Stimulated activated naive CD8-positive, alpha-beta T cell treated with anti-CD3 and anti-CD28 coated beads, Interleukin-15, Interleukin-2, amounts not matched to agents 100 ng/mL and 50 ng/mL, for 24 hours (primary cell): Measurements from ENCODE around the gene TAOK3.
"Not testable (repeated sequence)": the region's sequence is repeated elsewhere in the genome, so short reads cannot be mapped to it uniquely, and the experiment has no call there.

ENCODE experiments used
- H3K27ac Mint-ChIP-seq: one replicate; pipeline ENCODE4 v1.8.0; 2021; ENCODE audit warnings: mild to moderate bottlenecking, mixed read lengths
- H3K27me3 Mint-ChIP-seq: one replicate; pipeline ENCODE4 v1.8.0; 2021; ENCODE audit warnings: mixed read lengths
- H3K36me3 Mint-ChIP-seq: one replicate; pipeline ENCODE4 v1.8.0; 2021; ENCODE audit warnings: low read depth, mixed read lengths
- H3K4me1 Mint-ChIP-seq: one replicate; pipeline ENCODE4 v1.8.0; 2021; ENCODE audit warnings: low read depth, mixed read lengths
- H3K4me3 Mint-ChIP-seq: one replicate; pipeline ENCODE4 v1.8.0; 2021; ENCODE audit warnings: mild to moderate bottlenecking, mixed read lengths
- H3K9me3 Mint-ChIP-seq: one replicate; pipeline ENCODE4 v1.8.0; 2021; ENCODE audit warnings: mixed read lengths

TAOK3 gene

DNA sequence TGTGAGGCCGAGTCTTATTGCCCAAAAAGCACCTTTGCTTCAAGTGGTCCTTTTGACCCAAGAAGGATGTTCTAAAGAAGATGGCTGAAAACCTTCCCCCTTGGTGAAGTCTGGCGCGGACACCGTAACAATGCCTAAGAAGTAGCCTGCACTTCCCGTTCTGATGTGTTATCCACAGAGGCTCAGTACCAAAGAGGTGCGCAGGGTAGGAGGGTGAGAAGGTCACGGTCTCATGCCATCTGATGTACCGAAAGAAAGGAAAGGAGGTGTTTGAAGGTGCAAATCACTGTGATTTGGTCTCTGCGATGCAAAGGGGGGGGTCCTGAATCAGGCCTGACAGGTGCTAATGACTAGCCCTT, 226.9 kb downstream of the TAOK3 start:
- no peaks in the 10 kb centered on the region for H3K9me3 Mint-ChIP-seq
- peaks cover 61% of the 10 kb centered on the region for H3K36me3 Mint-ChIP-seq
- H3K4me1 Mint-ChIP-seq: peaks cover 13% of the 10 kb centered on the region
- no peak overlapping the region for H3K4me3 Mint-ChIP-seq
- no peaks in the 10 kb centered on the region for H3K27me3 Mint-ChIP-seq
- no peak overlapping the region for H3K27ac Mint-ChIP-seq

DNA sequence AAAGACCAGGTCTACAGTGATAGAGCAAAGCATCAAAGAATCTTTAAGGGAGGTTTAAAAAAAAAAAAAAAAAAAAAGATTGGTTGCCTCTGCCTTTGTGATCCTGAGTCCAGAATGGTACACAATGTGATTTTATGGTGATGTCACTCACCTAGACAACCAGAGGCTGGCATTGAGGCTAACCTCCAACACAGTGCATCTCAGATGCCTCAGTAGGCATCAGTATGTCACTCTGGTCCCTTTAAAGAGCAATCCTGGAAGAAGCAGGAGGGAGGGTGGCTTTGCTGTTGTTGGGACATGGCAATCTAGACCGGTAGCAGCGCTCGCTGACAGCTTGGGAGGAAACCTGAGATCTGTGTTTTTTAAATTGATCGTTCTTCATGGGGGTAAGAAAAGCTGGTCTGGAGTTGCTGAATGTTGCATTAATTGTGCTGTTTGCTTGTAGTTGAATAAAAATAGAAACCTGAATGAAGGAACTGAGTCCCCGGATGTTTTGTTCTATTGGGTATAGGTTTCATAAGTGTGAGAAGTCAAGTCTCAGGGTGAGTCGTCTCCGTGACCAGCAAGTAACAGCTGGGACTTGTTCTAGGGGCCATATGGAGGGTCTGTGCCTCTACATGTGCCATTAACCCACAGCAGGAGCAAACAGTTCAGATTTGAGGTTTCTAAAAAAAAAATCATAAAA, 227.5 kb downstream of the TAOK3 start:
- Mint-ChIP-seq H3K36me3 (peaks cover 63% of the 10 kb centered on the region), H3K9me3 (no peaks in the 10 kb centered on the region)

DNA sequence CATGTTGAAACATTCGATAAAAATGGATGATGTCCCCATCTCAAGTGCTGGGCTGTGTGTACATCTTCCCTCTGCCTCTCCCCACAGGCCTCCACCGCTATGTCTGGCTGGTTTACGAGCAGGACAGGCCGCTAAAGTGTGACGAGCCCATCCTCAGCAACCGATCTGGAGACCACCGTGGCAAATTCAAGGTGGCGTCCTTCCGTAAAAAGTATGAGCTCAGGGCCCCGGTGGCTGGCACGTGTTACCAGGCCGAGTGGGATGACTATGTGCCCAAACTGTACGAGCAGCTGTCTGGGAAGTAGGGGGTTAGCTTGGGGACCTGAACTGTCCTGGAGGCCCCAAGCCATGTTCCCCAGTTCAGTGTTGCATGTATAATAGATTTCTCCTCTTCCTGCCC, 228.2 kb downstream of the TAOK3 start:
- H3K4me3 Mint-ChIP-seq: no peak overlapping the region
- H3K27ac Mint-ChIP-seq: no peak overlapping the region
- H3K27me3 Mint-ChIP-seq: no peaks in the 10 kb centered on the region
- peaks cover 25% of the 10 kb centered on the region for H3K4me1 Mint-ChIP-seq
- H3K36me3 Mint-ChIP-seq: peaks cover 66% of the 10 kb centered on the region
- no peaks in the 10 kb centered on the region for H3K9me3 Mint-ChIP-seq

More for the DNA sequence above, 227.5 kb downstream of the TAOK3 start:
- Mint-ChIP-seq H3K4me3 (no peak overlapping the region), H3K27ac (peak overlapping the region; percentile 7), H3K4me1 (peaks cover 19% of the 10 kb centered on the region), H3K27me3 (no peaks in the 10 kb centered on the region)

DNA sequence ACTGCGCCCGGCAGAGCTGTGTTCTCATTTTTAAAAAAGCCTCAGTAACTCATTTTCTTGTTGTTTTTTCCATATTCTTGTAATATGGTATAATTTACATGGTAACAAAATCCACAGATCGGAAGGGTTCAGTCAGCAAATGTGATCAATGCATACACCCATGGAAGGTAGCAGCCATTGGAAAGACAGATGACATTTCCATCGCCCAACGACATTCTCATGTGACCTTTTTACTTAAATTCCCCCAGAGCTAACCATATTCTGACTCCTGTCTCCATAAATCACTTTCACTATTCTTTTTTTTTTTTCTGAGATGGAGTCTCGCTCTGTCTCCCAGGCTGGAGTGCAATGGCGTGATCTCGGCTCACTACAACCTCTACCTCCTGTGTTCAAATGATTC, 231.9 kb downstream of the TAOK3 start:
- Mint-ChIP-seq H3K4me1 (peaks cover 51% of the 10 kb centered on the region), H3K27ac (peak overlapping the region; percentile 49), H3K36me3 (peaks cover 66% of the 10 kb centered on the region), H3K4me3 (no peak overlapping the region), H3K27me3 (no peaks in the 10 kb centered on the region), H3K9me3 (no peaks in the 10 kb centered on the region)

DNA sequence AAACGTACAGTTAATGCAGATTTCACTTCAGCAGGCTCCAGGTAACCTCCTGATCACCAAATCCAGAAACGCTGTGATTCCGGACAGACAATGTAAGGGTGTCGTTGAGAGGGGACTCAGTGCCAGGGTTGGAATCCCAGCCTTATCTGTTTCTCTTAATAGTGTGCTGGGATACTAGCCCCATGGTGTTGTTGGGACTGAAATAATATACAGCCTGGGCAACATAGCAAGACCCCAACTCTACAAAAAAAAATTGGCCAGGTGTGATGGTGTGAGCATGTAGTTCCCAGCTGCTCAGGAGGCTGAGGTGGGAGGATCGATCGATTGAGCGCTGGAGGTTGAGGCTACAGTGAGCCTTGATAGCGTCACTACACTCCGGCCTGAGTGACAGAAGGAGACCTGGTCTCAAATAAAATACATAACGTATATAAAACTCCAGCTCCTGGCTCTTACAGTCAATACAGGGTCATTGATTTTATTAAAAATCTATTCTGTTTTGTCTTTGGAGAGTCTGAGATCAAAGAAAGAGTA, 235.5 kb downstream of the TAOK3 start:
- H3K27me3 Mint-ChIP-seq: no peaks in the 10 kb centered on the region
- peaks cover 43% of the 10 kb centered on the region for H3K36me3 Mint-ChIP-seq
- H3K4me1 Mint-ChIP-seq: peaks cover 50% of the 10 kb centered on the region
- no peaks in the 10 kb centered on the region for H3K9me3 Mint-ChIP-seq
- peak overlapping the region; percentile 88 for H3K27ac Mint-ChIP-seq
- peak overlapping the region; percentile 92 for H3K4me3 Mint-ChIP-seq

DNA sequence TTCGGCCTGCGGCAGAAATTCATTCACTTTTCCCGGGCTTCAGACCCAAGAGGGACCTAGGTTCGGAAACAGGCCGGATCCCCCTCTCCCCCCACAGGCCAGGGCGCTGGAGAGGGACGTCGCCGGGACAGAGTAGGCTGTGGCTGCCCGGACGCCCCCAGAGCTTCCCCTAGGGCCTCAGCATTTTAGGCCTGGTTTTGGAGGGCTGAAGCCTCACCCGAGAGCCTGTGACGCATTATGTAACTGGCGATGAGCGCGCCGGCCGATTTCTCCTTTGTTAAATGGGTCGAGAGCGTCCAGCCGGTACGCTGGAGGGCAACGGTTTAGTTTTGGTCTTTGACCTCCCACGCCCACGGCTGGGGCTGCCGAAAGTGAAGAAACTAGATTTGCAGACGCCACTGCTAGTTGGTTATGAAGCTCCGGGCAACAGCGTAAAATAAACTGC, 236.1 kb downstream of the TAOK3 start:
- H3K9me3 Mint-ChIP-seq: no peaks in the 10 kb centered on the region
- H3K4me1 Mint-ChIP-seq: peaks cover 51% of the 10 kb centered on the region
- H3K4me3 Mint-ChIP-seq: peak overlapping the region; percentile 92

DNA sequence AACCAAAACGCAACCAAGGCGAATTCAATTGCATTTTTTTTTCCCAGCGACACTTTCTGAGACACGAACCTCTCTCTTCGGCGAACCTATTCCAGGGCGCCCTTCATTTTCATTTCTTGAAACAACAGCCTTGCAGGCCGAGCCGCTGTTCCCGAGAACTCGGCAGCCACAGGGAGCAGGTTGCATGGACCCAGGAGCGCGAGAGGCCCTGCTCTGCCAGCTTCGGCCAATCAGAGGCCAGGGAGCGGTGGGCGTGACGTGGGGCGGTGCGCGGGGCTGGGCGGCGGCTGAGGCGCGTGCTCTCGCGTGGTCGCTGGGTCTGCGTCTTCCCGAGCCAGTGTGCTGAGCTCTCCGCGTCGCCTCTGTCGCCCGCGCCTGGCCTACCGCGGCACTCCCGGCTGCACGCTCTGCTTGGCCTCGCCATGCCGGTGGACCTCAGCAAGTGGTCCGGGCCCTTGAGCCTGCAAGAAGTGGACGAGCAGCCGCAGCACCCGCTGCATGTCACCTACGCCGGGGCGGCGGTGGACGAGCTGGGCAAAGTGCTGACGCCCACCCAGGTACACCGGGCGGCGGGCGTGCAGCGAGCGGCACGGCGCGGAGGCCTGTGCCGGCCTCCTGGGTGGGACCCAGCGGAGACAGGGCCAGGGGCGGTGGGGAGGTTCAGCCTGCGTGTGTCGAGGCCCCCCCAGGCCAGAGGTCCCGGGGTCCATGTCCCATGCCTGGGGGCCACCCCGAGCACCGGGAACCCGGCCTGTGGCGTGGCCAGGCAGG, 236.7 kb downstream of the TAOK3 start, which contains the start of gene PEBP1:
PEBP1 (plus strand) TSS at position 337 of the 771 bp plus-strand sequence; CDS start at position 423, 86 bp downstream.
- peaks cover 34% of the 10 kb centered on the region for H3K36me3 Mint-ChIP-seq
- H3K4me1 Mint-ChIP-seq: peaks cover 50% of the 10 kb centered on the region
- H3K27ac Mint-ChIP-seq: peak within 1 kb of the TSS; percentile 88
- H3K4me3 Mint-ChIP-seq: peak within 1 kb of the TSS; percentile 92
- H3K9me3 Mint-ChIP-seq: no peaks in the 10 kb centered on the region
- H3K27me3 Mint-ChIP-seq: no peaks in the 10 kb centered on the region

More for the DNA sequence above, 236.1 kb downstream of the TAOK3 start:
- H3K27me3 Mint-ChIP-seq: no peaks in the 10 kb centered on the region
- peaks cover 39% of the 10 kb centered on the region for H3K36me3 Mint-ChIP-seq
- peak overlapping the region; percentile 88 for H3K27ac Mint-ChIP-seq

DNA sequence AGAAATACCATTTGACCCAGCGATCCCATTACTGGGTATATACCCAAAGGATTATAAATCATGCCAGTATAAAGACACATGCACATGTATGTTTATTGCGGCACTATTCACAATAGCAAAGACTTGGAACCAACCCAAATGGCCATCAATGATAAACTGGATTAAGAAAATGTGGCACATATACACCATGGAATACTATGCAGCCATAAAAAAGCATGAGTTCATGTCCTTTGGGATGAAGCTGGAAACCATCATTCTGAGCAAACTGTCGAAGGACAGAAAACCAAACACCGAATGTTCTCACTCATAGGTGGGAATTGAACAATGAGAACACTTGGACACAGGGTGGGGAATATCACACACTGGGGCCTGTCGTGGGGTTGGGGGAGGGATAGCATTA, 243.3 kb downstream of the TAOK3 start:
- not testable (repeated sequence) for H3K36me3 Mint-ChIP-seq, H3K27ac Mint-ChIP-seq, H3K27me3 Mint-ChIP-seq, H3K4me1 Mint-ChIP-seq, H3K9me3 Mint-ChIP-seq, H3K4me3 Mint-ChIP-seq

DNA sequence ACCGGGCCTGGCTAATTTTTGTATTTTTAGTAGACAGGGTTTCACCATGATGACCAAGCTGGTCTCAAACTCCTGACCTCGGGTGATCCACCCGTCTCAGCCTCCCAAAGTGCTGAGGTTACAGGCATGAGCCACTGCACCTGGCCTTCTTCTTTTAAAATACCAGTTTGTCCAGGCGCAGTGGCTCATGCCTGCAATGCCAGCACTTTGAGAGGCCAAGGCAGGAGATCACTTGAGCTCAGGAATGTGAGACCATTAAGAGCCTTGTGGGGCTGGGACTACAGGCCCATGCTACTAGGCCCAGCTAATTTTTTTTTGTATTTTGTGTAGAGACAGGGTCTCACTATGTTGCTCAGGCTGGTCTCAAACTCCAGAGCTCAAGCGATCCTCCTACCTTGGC, 244.8 kb downstream of the TAOK3 start:
- Mint-ChIP-seq H3K36me3 (no peaks in the 10 kb centered on the region), H3K4me1 (peaks cover 4% of the 10 kb centered on the region), H3K27me3 (no peaks in the 10 kb centered on the region), H3K9me3 (no peaks in the 10 kb centered on the region), H3K4me3 (no peak overlapping the region), H3K27ac (no peak overlapping the region)

DNA sequence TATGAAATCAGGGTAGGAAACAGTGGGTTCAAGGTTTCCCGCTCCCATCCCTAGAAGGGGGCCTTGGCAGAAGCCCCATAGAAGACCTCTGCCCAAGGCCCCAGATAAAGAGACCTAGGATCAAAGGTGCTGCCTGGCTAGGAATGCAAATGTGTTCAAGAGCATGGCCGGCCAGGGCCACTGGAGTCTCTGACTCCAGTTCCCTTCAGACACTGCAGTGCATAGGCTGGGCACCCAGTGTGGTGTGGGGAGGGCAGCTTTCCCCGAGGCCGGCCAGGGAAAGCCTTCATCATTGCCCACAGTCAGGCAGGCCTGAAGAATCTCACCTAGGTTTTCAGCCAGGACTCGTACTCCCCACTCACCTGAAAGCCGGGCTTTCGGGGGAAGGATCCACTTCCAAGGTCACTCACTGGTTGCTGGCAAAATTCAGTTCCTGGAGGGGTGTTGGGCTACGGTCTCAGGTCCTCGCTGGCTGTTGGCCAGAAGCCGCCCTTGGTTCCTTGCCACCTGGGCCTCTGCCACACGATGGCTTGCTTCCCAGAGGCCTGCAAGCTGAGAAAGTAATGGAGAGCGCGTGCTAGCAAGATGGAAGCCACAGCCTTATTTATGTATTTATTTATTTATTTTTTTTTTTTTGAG, 246.5 kb downstream of the TAOK3 start:
- no peaks in the 10 kb centered on the region for H3K36me3 Mint-ChIP-seq
- no peak overlapping the region for H3K27ac Mint-ChIP-seq
- H3K9me3 Mint-ChIP-seq: no peaks in the 10 kb centered on the region
- no peaks in the 10 kb centered on the region for H3K27me3 Mint-ChIP-seq
- no peaks in the 10 kb centered on the region for H3K4me1 Mint-ChIP-seq
- H3K4me3 Mint-ChIP-seq: no peak overlapping the region

DNA sequence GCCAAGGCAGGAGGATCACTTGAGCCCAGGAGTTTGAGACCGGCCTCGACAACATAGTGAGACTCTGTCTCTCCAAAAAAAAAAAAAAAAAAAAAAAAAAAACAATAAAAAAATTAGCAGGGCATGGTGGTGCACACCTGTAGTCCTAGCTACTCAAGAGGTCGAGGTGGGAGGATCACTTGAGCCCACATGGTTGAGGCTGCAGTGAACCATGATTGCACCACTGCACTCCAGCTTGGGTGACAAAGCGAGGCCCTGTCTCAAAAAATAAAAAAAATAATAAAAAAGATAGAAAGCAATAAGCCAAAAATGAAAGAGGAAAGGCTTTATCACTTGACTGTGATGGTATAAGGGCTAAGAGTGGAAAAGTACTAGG, 247.0 kb downstream of the TAOK3 start:
- H3K36me3 Mint-ChIP-seq: no peaks in the 10 kb centered on the region
- no peak overlapping the region for H3K27ac Mint-ChIP-seq
- no peak overlapping the region for H3K4me3 Mint-ChIP-seq
- H3K4me1 Mint-ChIP-seq: peaks cover under 1% of the 10 kb centered on the region
- no peaks in the 10 kb centered on the region for H3K9me3 Mint-ChIP-seq
- no peaks in the 10 kb centered on the region for H3K27me3 Mint-ChIP-seq

DNA sequence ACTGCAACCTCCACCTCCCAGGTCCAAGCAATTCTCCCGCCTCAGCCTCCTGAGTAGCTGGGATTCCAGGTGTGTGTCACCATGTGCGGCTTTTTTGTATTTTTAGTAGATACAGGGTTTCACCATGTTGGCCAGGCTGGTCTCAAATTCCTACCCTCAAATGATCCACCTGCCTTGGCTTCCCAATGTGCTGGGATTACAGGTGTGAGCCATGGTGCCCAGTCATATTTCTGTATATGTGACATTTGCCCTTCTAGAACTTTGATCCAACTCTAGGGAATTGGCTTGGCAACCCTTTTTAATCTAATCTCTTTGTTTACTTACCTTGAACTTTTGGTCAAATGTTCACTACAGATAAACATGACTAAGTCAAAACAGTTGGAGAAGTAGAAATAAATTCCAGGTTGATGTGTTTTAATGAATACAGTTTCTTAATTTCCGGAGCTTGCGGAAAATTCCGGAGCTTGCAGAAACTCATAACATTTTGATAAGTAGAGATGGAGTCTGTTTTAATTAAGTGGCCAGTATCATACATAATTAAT, 248.3 kb downstream of the TAOK3 start:
- H3K36me3 Mint-ChIP-seq: no peaks in the 10 kb centered on the region
- H3K27ac Mint-ChIP-seq: no peak overlapping the region
- H3K27me3 Mint-ChIP-seq: no peaks in the 10 kb centered on the region

DNA sequence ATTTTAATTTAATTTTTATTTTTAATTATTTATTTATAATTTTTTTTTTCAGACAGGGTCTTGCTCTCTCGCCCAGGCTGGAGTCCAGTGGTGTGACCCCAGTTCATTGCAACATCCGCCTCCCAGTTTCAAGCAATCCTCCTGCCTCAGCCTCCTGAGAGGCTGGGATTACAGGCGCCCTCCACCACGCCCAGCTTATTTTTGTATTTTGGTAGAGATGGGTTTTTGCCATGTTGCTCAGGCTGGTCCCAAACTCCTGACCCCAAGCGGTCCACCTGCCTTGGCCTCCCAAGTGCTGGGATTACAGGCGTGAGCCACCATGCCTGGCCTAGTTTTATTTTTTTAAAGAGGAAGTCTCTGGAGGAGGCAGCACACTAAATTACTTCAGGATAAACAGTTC, 250.4 kb downstream of the TAOK3 start:
- no peaks in the 10 kb centered on the region for H3K27me3 Mint-ChIP-seq
- H3K4me1 Mint-ChIP-seq: peaks cover 6% of the 10 kb centered on the region
- no peaks in the 10 kb centered on the region for H3K9me3 Mint-ChIP-seq
- H3K36me3 Mint-ChIP-seq: no peaks in the 10 kb centered on the region
- no peak overlapping the region for H3K27ac Mint-ChIP-seq
- no peak overlapping the region for H3K4me3 Mint-ChIP-seq

More for the DNA sequence above, 248.3 kb downstream of the TAOK3 start:
- H3K4me1 Mint-ChIP-seq: peaks cover 6% of the 10 kb centered on the region
- H3K4me3 Mint-ChIP-seq: no peak overlapping the region
- no peaks in the 10 kb centered on the region for H3K9me3 Mint-ChIP-seq

DNA sequence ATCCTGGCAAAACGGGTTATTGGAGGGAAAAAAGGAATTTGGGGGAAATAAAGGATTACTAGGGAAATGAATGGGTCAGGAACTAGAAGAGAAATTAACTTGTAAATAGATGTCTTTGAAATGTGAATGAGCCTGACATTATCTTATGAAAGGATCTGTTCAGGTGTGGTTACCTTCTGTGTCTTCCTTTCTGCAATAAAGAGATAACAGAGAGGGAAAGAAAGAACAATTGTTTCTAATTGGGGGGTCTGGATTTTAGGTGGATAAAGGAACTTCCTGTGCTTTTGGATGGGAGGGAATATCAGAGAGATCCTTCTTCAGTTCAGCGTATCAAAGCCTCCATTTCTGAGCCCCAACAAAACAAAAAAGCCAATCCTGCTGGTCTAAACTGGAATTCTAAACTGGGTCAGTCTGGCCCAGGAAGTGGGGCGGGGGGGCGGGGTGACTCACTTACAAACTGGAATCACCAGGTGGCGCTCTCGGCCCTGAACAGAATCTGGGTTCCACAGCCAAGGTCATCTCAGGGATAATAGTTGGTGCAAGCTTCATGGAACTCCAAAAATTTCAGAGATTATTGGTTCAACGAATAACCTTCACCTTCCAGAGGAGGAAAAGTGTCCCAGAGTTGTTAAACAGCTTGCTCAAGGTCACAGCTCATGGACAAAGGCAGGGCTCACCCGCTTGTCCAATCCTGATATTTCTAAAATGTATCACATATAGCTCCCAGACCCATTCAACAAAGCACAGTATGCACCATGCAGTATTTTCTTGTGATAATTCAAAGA, 251.9 kb downstream of the TAOK3 start:
- Mint-ChIP-seq H3K27me3 (no peaks in the 10 kb centered on the region), H3K4me3 (no peak overlapping the region), H3K9me3 (no peaks in the 10 kb centered on the region), H3K36me3 (no peaks in the 10 kb centered on the region), H3K27ac (no peak overlapping the region), H3K4me1 (peaks cover 6% of the 10 kb centered on the region)
